Skeletal muscle cell (primary cell): ENCODE results near the gene PTPRN2.
"Not testable (repeated sequence)": the region's sequence is repeated elsewhere in the genome, so short reads cannot be mapped to it uniquely, and the experiment has no call there.

Source experiments
- DNase-seq: peaks from one replicate; pipeline ENCODE4 v3.0.0-alpha.2; 2010; ENCODE audit warnings: low read depth
- H3K4me3 ChIP-seq: 2 replicates; pipeline ENCODE4 v1.5.1; 2011; ENCODE audit warnings: low read depth, mild to moderate bottlenecking, control low read depth, low read length, moderate library complexity

Gene PTPRN2

GRCh38 chr7:157737151-157738065 lies 850.2 kb downstream of the PTPRN2 start:
- DNase-seq, result no peak
- no peak overlapping the region for H3K4me3 ChIP-seq

DNA sequence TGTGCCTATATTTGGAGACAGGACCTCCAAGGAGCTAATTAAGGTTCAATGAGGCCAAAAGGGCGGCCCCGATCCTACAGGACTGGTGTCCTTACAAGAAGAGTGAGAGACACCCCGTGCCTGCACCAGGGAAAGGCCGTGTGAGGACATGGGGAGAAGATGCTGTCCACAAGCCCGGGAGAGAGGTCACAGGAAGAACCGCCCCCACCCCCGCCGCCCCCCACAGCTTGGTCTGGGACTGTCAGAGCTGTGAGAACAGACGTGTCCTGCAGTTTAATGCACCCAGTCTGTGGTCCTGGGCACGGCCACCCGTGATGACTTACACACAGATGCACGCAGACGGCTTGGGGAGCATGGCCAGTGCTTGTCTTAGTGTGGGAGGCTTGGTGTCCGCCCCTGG lies 851.3 kb downstream of the PTPRN2 start:
- DNase-seq, result no peak
- H3K4me3 ChIP-seq, result no peak overlapping the region

DNA sequence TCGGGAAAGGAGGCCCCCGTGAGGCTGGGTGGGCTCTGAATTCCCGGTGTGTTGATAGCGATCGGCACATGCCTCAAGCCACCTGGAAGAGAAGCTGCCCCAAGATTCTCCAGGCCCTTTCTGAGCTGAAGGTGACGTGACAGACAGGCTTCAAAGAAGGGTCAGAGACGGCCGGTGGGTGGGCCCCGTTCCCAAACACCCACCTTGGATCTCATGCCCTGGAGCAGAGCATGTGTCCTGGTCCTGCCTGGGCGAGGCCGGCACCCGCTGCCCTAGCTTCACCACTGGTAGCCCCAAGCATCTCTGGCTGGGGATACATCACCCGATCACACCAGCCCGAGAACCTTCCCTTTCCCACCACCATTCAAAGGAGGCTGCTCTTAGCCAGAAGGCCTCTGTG lies 851.8 kb downstream of the PTPRN2 start:
- no peak overlapping the region for H3K4me3 ChIP-seq
- no peak for DNase-seq

DNA sequence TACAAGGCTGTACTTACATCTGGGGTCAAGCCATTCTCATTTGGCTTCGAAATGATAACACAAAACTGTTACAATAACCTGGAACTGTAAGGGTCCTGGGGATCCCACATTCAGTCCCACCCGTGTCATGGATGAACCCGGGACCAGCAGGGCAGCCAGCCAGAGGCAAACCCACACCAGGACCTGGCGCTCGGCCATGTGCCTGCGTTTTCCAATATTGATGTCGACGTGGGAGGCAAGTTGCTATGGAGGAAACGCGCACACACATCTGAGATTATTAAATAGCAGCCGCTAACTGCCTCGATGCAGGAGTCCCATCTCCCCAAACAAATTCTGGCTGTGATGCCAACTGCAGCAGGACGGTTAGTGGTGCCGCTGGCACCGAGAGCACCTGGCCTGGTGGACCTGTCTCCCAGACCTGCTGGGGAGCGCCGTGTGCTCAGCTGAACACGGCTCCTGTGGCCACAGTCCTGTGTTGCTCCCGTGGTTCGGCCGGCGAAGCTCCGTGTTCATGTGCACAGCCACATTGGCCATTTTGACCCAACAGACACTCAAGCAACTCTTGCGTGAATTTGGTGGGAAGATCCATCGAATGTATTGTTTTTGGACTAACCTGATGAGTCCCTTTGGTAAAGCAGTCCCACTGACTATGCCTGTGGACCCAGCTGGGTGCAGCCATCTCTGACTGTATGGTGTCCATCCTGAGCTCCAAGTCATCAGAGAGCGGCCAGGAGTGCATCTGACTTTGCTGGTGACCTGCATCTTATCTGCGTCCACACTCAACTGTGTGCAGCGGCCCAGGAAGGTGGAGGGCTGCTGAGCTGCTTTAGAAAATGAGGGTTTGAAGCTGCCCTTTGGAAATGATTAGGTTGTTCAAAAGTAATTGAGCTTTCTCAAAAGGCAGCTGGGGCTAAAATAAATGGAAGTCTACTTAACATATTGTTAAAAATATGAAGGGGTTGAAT lies 852.7 kb downstream of the PTPRN2 start:
- no peak for DNase-seq

GRCh38 chr7:157733760-157734395 lies 853.7 kb downstream of the PTPRN2 start:
- not testable (repeated sequence) for H3K4me3 ChIP-seq, DNase-seq

More for the DNA sequence above, 852.7 kb downstream of the PTPRN2 start:
- no peak overlapping the region for H3K4me3 ChIP-seq

- no peak overlapping the region for H3K4me3 ChIP-seq
- DNase-seq, result no peak
Observed at GRCh38 chr7:157731126-157731525, 856.5 kb downstream of the PTPRN2 start.

GRCh38 chr7:157730614-157731013 lies 857.0 kb downstream of the PTPRN2 start:
- no peak for DNase-seq
- no peak overlapping the region for H3K4me3 ChIP-seq

DNA sequence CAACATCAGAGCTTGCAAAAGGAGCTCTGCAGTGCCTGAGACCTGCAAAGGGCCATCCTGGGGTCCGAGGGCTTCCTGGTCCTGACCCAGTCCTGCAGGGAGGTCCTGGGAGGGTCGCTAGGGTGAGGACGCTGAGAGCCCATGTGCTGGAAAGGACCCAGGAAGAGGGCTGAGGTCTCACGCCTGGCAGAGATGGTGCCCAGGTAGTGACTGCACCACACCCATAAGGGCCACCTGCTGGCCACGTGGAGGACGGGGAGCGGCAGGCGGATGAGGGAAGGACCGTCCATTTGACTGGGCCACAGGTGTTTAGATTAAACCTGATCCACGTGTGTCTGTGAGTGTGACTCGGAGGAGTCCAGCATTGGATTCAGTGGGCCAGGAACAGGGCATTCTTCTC lies 858.1 kb downstream of the PTPRN2 start:
- H3K4me3 ChIP-seq, result no peak overlapping the region
- no peak for DNase-seq

DNA sequence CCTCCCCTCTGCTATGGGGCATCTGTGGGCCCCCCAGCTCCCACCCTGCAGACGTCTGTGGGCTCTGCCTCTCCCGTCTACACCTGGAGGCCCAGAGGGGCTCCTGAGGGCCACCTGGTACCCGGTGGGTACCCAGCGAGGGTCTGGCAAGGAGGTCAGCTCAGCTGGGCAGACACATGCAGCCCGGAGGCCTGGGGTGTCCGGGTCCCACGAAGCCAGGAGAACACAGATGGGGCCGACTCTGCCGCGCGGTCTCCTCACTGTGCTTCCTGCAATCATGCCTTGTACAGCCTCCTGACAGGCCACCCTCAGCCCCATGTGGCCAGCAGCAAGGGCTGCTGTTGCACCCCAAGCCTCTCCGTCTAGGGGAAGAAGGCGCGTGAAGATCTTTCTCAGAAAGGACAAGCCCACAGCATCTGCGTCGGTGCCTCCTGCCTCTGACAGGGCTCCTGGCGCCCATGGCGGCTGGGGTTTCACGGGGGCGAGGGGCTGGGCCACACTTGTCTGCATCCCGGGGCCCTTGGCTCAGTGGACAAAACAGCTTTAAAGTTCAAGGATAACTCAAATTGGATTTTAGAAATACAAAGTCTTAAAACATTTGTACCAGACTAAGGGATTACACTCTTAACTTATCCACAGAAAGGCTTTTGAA lies 859.5 kb downstream of the PTPRN2 start:
- no peak for DNase-seq
- no peak overlapping the region for H3K4me3 ChIP-seq

- DNase-seq, result no peak
- H3K4me3 ChIP-seq, result no peak overlapping the region
Observed at GRCh38 chr7:157726764-157727163, 860.9 kb downstream of the PTPRN2 start.

- not testable (repeated sequence) for H3K4me3 ChIP-seq, DNase-seq
Observed at GRCh38 chr7:157725312-157725711, 862.3 kb downstream of the PTPRN2 start.

DNA sequence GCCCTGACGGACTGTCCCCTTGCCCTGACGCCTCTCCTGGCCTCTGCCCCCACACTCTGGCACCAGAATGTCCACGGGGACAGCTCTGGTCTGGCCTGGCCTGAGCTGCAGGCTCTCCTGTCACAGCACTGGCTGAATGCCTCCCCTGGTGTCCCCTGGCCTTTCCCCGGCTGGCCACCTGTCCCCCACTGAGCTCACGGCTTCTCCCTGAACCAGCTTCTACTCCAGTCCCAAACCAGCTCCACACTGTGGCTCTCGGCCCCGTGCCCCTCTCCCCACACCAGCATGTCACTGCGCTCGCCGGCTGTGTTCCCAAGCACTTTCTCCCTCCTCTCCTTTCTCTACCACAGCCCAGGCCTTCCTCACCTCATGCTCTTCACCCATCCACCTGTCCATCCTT lies 864.4 kb downstream of the PTPRN2 start:
- DNase-seq, result no peak
- H3K4me3 ChIP-seq, result no peak overlapping the region

- H3K4me3 ChIP-seq, result no peak overlapping the region
- no peak for DNase-seq
Observed at GRCh38 chr7:157722137-157723060, 865.2 kb downstream of the PTPRN2 start.

DNA sequence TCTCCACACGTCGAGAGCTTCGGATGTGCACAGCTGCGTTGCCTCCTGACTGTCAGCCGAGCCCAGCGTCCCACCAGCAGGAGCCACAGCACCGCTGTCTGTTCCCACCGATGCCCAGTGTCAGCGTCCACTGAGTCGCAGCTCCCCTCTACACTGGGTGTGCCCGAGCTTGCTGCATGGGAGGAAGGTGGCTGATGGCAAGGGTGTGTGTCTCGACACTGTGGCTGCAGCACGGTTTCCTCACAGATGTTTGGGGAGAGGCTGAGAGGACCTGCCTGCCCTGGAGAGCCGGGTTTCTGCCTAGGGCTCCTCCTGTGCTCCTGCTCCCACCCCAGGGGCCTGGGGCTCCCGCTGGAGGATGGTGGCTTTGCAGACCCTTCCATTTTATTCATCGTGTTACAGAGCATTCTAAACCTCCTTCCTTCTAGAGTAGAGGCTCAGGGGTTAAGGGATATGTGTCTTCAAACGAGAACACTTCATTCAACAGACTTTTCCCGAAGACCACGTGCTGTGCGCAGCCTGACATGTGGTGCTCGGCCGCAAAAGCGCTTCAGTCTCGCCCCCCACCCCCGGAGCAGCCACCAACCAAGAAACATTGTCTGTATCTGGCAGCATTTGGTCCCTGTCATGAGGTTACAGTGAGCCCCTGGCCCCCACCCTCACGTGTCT lies 866.0 kb downstream of the PTPRN2 start:
- DNase-seq, result no peak
- H3K4me3 ChIP-seq, result no peak overlapping the region

DNA sequence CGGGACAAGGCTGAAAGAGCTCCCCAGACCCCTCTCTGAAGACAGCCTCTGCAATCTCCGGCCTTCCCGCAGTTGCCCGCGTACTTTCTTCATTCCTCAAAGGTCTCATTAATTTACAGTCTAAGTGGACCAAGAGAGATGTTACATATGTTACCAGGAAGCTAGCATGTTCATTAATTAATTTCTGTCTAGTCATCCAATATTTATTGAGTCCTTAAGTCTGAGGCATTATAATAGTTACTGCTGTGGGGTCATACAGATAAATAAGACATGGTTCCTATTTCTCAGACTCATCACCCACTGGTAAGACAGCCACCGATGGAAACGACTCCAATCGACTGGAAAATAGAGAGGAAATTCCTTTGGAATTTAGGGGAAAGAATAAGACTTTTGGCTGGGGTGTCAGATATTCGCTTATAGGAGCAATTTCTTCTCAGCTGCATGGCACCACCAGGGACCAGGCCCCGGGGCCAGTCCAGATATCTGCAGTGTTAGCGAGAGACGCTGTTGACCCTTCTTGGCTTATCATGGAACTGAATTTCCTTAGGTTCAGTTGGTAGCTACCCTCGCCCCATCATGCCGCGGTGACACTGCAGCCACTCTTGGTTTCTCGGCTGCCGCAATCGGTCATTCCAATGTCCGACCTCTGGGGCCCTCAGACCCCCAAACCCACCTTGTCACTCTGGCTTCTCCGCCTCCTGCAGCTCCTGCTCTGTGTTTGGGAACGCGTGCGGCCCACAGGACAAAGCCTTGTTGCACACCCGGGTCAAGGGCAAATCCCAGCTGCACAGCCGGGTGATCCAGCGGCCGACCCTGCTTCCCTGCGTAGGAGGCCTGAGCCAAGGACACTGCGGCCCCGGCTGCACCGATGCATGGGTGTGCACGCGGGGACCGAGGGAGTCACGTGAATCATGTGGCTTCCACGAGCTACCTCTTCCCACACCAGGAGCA lies 867.6 kb downstream of the PTPRN2 start:
- DNase-seq, result no peak
- no peak overlapping the region for H3K4me3 ChIP-seq

GRCh38 chr7:157719008-157719682 lies 868.5 kb downstream of the PTPRN2 start:
- no peak overlapping the region for H3K4me3 ChIP-seq
- DNase-seq, result no peak
